Left cardiac atrium (tissue), 4 donors: ENCODE data around the gene RSPRY1. TPM values are rescaled to one million over a fixed set of nuclear protein-coding genes. Genes with fewer than 3 reads are reported as not detected.
"Not testable (repeated sequence)": the region's sequence is repeated elsewhere in the genome, so short reads cannot be mapped to it uniquely, and the experiment has no call there.

ENCODE experiments used
- ATAC-seq, 2 donors: fragments of 200-7000 bp; cut with Tn5 transposase; one replicate each; pipeline ENCODE4 v1.9.1; 2020; ENCODE audit warnings: mild to moderate bottlenecking in 2 of 2, moderate library complexity in 2 of 2
- DNase-seq: peaks from one replicate; pipeline ENCODE4 v3.0.0-alpha.2; 2020
- intact Hi-C, 2 donors: fragments of 100-400 bp; cut with DNase I; formaldehyde crosslinking; loops; one replicate each; pipeline versions ENCODE4 v1.14.1 to v1.15.1; 2022 to 2023
- total RNA-seq, 2 donors: library from RNA; stranded (reverse); fragmentation: NEBNext Ultra II Directional; extraction: Animal tissue kit (Norgen Biotek cat#: 25700); gene quantifications; one replicate each; pipeline ENCODE4 v1.2.1, GENCODE V29; 2021
- donor health status: DM: no; HTN: yes; CAD: no.
- donor health status: DM: no; HTN: yes; CAD: no; lungs with severe emphysema.
- donor health status: DM: yes; HTN: yes; CAD: no.
- donor health status: Dilated cardiomyopathy.

RSPRY1 gene
- total RNA-seq, 2 donors from 2014 or later: 13.4 to 16.5 TPM

DNA sequence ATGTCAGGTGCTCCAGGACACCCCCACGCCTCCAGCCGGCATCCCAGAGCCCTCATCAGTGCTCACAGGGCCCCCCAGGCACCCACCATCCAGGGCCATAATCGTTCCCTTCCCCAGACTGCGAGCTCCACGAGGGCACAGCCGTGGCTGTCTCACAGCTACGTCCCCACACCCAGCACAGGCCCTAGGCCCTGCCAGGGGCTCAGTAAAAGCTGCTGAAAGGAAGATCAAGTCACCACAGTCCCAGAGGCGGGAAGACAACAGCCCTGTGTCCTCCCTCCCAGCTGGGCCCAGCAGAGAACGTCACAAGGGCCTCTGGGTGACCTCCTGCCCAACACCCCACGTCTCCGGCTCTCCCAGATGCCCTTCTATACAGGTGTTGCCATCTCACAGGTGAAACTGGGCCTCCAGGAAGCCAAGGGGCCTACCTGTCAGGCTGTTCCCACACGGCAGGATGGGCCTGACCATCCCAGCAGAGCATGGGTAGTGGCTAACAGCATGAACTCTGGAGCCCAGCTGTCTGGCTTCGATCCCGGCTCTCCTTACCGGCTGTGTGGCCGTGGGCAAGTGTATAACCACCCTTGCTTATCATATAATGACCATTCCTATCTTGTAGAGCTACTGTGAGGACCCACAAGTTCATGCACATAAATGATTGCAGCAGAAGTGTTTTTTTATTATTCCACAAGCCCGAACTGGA is 76.9 kb downstream of the RSPRY1 start:
- intact Hi-C loops: no loop called here
- DNase-seq (peak; percentile 12), ATAC-seq (no peak)

DNA sequence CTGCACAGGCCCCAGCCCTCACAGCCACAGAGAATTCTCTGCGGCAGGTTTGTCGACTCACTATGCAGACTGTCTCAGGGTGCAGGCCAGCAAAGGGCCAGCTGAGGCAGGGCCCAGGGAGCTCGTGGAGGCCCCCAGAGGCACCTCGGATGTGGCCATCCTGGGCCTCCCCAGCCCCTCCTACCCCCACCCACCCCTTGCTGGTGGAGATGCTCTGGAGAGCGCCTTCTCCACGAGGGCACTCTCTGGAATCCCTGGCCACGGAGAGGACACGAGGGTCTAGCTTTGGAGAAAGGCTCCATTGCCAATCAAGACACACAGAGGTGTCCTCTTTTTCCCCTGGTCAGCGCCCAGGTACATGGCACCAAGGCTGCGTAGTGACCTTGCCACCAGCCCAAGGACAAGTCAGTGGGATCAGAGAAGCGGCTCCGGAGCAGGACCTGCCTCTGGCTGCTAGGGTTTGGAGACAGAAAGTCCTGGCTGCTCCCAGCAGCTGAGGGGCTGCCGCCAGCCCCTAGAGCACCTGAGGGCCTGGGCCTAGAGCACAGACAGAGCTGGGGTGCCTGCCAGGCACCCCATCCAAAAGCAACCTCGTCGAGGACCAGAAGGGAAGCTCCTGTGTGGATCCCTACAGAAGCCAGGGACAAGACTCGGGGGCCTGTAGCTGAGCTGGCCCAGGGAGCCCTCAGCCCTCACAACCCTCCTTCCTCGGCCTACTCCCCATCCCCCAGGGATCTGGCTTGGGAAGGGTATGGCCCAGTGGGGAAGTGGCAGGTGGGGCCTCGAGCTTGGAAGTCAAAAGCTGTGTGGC is 77.6 kb downstream of the RSPRY1 start:
- DNase-seq: peak; percentile 15
- ATAC-seq: no peak

DNA sequence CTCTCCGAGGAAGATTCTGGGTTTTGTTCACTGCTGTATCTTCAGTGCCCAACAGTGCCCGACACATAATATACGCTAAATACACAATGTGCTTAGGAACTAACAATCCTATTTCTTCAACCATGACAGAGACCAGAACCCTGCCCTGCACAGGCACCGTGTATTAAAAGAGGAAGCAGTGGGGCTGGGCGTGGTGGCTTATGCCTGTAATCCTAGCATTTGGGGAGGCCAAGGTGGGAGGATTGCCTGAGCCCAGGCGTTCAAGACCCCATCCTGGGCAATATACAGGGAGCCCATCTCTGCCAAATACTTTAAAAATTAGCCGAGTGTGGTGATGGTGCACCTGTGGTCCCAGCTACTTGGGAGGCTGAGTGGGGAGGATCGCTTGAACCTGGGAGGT is 78.3 kb downstream of the RSPRY1 start:
- intact Hi-C loops: no loop called here
- ATAC-seq: no peak

More for the DNA sequence above, 77.6 kb downstream of the RSPRY1 start:
- intact Hi-C loops: no loop called here

DNA sequence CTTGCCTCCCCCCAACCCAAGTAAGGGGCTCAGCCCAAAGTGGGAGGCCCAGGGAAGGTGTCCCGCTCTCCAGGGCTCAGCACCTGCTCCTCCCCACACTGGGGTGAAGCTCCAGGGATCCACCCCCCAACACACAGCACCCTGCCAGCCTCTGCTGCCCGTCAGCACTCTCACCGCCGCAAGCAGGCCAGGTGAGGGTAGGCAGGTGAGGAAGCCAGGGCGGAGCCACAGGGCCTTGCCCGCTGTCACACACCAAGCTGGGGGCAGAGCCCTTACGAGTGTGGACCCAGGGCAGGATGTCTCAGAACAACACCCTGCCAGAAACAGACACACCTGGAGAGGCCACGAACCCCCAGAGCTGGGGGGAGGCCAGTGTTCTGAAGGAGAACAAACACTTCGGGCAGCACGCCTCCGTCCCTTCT is 78.8 kb downstream of the RSPRY1 start:
- intact Hi-C loops: no loop called here
- DNase-seq (peak; percentile 17), ATAC-seq (no peak)

More for the DNA sequence above, 78.3 kb downstream of the RSPRY1 start:
- peak; percentile 8 for DNase-seq

DNA sequence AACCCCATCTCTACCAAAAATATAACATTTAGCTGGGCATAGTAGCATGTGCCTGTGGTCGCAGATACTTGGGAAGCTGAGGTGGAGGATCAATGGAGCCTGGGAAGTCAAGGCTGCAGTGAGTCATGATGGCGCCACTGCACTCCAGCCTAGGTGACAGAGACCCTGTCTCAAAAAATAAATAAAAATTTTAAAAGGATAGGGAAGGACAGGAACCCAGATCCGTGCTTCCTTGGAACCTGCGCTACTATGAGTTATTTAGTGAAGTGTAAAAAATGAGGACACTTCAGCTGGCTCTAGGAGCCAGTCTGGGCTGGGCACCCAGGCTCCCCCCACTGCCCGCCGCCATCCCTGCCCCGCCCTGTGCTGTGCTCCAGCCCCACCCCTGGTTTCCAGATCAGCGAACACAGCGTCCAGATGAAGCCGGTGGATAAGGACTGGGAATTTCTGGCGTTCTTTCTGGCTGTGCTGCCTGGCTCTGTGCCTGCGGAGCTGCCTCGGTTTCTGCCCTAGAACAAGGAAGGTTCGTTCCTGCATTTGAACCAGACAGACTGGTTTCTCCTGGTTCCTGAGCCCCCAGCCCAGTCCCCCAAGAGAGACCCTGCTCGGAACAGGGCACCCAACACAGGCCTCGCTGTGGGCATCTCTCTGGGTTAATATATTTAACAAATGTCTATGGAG is 79.9 kb downstream of the RSPRY1 start:
- ATAC-seq: peak; percentile 84 to 86
- intact Hi-C loops: no loop called here

DNA sequence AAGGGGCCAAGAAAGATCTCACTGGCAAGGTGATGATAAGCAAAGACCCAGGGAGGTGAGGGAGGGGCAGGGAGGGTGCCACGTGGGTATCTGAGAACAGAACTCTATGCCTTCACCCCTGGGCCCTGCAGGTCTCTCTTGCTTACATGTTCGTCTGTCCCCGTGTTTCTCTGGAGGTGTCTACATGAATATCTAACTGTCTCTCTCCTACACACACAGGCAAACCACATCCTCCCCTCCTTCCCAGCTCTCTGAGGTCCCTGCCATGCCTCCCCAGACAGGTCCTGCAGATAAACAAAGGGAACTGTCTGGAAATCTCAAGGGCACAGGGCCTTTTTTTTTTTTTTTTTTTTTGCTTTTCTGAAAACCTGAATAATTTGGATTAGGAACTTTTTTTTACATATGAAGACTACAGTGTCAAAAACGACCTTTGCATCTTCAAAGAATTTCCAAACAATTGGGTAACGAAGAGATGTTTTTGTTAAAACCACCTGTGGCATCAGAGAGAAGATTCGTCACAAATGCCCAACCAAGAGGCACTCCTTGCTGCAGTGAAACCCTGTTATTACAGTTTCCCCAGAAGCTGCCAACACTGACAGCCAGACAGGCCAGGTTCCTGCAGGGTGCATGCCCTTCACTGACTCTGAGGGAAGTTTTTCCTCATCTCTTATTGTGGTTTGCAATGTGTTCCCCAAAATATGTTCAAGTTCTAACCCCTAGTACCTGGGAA is 80.6 kb downstream of the RSPRY1 start:
- peak; percentile 9 to 18 for ATAC-seq
- intact Hi-C loops: no loop called here
- DNase-seq: no peak

More for the DNA sequence above, 79.9 kb downstream of the RSPRY1 start:
- peak; percentile 88 for DNase-seq

DNA sequence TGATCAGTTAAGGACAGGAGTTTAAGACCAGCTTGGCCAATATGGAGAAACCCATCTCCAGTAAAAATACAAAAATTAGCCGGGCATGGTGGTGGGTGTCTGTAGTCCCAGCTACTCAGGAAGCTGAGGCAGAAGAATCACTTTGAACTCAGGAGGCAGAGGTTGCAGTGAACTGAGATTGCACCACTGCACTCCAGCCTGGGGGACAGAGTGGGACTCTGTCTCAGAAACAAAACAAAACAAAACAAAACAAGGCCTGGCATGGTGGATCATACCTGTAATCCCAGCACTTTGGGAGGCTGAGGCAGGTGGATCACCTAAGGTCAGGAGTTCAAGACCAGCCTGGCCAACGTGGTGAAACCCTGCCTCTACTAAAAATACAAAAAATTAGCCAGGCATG is 81.2 kb downstream of the RSPRY1 start:
- ATAC-seq, DNase-seq, intact Hi-C loops: not testable (repeated sequence)

DNA sequence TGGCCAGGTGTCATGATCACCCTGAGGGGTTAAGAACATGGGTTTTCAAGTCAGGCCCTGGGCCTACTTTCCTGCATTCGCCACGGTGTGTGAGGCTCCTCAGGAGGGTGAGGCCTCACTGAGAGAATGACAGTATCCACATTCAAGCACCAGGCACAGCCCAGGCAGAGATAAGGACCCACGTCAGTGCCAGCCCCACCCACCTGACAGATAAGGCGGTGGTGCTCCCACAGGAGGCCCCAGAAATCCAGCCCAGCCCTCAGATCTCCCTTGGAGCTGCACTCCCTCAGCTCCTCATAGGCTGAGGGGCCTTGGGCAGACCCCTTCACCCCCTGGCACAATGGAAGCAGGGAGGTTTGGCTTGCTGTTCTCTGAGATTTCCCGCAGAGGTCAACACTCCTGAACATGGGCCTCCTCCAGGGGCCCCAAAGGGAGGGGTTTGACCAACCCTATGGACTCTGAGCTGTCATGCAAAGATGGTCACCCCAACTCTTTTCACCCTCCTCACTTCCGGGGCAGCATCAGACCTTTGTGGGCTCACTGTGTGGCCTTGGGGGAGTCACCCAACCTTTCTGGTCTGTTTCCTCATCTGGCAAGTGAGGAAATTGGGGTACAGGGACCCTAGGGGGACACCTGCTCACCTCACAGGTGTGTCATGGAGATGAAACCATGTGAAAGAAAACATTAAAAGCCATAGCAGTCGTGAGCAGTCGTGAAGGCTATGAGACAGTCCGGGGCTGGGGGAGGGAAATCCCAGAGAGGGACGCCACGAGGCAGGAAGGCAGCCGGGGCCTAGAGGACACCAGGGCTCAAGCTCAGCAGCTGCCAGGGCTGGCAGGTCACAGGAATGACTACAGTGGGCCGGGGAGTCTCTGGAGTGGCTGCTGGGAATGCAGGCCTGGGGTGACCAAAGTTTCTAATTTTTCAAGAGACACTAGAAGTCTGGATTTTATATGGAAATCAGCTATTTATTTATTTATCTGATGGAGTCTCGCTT is 83.0 kb downstream of the RSPRY1 start:
- ATAC-seq: peak; percentile 77 to 89
- intact Hi-C loops: no loop called here
- DNase-seq: peak; percentile 87

DNA sequence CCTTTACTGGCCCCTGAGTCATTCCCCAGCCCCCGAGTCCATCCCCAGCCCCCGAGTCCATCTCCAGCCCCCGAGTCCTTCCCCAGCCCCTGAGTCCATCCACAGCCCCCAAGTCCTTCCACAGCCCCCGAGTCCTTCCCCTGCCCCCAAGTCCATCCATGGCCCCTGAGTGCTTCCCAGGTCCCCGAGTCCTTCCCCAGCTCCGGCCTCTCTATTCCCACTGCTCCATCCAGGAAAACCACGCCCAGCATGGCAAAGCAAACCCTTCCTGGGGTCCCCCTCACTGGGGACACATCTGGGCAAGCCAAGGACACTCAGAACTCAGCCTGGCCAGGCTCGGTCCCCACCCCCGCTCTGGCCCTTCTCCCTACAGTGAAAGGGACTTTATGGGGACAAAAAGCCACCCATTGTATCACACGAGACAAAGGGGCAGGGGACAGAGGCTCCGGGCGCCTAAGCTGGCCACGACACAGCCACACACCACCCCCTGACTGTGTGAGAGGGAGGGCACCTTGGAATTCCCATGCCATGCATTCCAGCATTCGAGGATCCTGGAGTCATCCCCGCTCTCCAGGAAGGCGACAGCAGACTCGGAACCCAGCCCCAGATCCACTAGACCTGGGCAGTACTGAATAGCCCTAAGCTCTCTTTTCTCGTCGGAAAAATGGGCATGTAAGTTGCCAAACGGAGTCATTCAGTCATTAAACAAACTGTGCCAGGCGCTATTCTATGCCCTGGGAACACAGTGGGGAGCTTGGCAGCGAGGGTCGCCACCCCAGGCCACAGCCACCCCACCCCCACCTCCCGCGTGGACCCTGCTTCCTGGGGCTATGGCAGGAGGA is 84.3 kb downstream of the RSPRY1 start:
- no peak for ATAC-seq
- intact Hi-C loops: no loop called here
- DNase-seq: peak; percentile 14

DNA sequence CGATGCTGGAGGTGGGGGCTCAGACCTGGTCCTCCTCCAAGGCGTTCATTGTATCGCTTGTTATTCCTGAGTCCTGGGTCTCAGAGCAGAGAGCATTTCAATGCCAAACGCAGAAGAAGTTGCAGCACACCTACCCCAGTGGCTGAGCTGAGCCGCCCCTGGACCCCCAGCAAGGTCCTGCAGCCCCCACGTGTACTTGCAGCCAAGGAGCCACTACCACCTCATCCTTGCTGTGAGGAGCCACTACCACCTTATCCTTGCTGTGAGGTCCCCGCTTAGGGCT is 84.9 kb downstream of the RSPRY1 start:
- intact Hi-C loops: no loop called here
- ATAC-seq (no peak), DNase-seq (peak; percentile 3)

DNA sequence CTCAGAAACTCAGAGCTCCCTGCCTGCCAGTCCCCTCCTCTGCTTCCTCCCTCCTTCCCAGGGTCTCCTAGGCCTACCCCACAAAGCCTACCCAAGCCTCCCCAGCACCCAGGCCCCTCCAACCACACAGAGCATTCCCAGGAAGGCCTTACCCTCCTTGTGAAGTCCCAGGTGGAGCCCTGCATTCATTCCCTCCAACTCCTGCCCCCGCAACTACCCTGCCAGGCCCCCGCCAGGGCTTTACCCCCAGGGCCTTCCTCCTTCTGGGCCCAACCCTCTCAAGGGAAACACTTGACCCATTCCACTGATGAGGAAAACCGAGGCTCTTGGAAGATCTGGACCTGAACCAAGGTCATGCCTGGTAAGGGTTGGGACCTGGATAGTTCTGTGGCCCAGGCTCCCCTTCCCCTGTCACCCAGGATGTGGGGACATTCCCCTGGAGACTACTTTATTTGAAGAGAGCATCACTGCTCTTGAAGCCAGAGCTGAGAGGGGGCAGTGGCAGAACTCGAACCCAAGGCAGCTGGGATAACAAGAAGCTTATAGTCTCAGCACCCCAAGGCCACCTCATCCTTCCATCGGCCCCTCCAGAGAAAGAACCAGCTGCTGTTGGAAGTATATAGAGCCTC is 85.9 kb downstream of the RSPRY1 start:
- DNase-seq (peak; percentile 5), ATAC-seq (no peak)
- intact Hi-C loops: no loop called here

DNA sequence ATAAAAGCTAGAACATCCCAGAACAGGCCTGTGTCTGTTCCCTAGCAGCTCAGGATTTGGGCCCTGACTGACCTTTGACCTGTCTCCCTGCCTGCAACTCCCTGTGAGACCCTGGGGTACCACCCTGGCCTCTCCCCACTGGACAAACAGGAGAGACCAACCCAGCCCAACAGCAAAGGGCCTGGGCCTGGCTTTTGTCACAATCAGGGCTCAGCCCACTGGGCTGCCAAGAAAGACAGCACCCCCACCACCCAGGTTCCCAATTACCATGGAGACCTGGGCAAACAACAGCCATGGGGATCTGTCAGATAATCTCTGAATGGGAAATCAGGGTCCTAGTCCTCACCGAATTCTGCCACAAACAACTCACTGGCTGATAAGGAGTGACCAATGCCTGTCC is 87.2 kb downstream of the RSPRY1 start:
- ATAC-seq (no peak), DNase-seq (peak; percentile 30)
- intact Hi-C loops: no loop called here

DNA sequence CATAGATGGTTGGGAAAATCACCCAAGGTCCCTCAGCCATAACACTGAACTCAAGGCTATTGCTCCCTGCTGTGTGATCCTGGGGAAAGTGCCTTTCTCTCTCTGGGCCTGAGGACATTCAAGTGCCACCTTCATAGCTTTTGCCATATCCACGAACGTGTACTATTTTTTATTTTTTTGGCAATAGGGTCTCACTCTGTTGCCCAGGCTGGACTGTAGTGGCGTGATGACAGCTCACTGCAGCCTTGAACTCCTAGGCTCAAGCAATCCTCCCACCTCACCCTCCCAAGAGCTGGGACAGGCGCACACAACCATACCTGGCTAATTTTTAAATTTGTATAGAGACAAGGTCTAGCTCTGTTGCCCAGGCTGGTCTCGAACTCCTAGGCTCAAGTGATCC is 87.7 kb downstream of the RSPRY1 start:
- no peak for ATAC-seq
- intact Hi-C loops: no loop called here
- DNase-seq: no peak

DNA sequence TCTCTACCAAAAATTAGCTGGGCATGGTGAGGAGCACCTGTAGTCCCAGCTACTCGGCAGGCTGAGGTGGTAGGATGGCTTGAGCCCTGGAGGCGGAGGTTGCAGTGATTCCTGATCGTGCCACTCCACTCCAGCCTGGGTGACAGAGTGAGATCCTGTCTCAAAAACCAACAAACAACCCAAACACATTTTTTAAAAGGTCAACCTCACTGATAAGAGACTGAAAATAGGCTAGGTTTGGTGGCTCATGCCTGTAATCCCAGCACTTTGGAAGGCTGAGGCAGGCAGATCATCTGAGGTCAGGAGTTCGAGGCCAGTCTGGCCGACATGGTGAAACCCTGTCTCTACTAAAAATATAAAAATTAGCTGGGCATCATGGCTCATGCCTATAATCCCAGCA is 89.8 kb downstream of the RSPRY1 start:
- intact Hi-C loops: not testable (repeated sequence)

DNA sequence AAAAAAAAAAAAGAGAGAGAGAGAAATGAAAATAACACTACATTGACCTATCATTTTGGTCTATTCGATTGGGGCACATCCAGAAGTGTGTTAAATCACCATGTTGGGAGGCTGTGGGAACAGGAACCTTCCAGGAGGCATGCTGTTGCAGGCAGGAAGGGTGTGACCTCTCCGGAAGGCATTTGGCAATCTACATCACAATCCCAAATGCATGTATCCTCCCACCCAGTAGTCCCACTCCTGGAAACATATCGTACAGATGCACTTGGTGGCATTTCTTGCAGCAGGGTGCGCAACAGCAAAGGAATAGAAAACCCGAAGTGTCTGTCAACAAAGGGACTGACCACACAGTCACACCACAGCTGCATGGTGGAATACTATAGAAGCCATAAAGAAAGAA is 90.5 kb downstream of the RSPRY1 start:
- peak in 1 of 2 donors; percentile 58 for ATAC-seq
- intact Hi-C loops: no loop called here
- DNase-seq: peak; percentile 53

More for the DNA sequence above, 89.8 kb downstream of the RSPRY1 start:
- DNase-seq: peak; percentile 12
- not testable (repeated sequence) for ATAC-seq

DNA sequence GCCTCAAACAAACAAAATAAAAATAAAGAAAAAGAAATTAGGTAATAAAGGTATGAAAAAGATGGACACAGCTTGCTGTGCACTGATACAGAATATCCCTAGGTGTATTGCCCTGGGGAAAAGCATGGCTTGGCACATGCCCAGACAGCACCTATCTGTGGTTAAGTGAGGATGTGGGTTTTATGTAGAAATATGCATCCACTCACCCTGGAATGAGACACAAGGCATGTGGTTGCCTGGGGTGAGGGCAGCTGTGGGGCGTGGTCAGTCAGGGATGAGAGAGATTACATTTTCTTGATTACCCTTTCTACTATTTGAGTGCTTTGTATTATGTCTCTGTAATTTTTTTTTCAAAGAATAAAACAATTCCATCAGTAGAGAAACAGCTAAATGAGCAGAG is 91.5 kb downstream of the RSPRY1 start:
- peak; percentile 26 for DNase-seq
- ATAC-seq: peak; percentile 57 to 61
- intact Hi-C loops: no loop called here

DNA sequence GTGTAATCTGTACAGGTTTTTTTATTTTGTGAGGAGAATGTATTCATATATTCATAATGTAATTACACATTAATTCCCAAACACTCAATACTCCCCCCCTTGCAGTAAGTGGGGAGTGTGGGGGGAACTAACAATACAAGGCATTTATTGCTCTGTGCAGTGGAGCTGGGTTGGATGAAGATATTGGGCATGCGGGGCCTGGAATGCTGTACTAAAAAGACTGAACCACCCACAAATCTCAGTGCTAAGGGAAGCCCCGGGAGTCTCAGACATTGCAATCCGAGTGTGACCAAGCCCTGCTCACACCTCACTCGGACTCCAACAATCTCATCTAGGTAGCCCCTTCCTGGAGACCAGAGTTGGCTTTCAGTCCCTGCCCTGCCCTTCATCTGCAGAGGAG is 92.4 kb downstream of the RSPRY1 start:
- DNase-seq (peak; percentile 15), ATAC-seq (no peak)
- intact Hi-C loops: no loop called here
